H1 (cell line): ENCODE results near the gene SHMT1. TPM values are rescaled to one million over a fixed set of nuclear protein-coding genes. Genes with fewer than 3 reads are reported as not detected.

ENCODE experiments used
- CTCF ChIA-PET: fragments of 300-600 bp; sonication (Branson Sonifier 250); formaldehyde crosslinking; loops from one replicate; lab custom pipeline; 2021; ENCODE audit not compliant: partially characterized antibody; lab: Charles Lee
- POLR2A ChIA-PET: fragments of 300-600 bp; sonication (Branson Sonifier 250); formaldehyde crosslinking; loops from one replicate; lab custom pipeline; 2021; ENCODE audit warnings: inconsistent platforms; ENCODE audit not compliant: partially characterized antibody; lab: Charles Lee
- DNase-seq, 2 experiments: peaks; one replicate each; pipeline versions ENCODE4 v3.0.0 to v3.0.0-alpha.2; 2010 to 2022; ENCODE audit warnings: low spot score in 2 of 2, low read depth in 1 of 2, mixed read lengths in 1 of 2
- FAIRE-seq: peaks from 2 replicates; lab custom pipeline; 2011; peaks lifted over from hg19 to GRCh38; lab: Jason Lieb, UNC
- H2AFZ ChIP-seq: 2 replicates; pipeline ENCODE4 v1.8.1; 2012; ENCODE audit warnings: low read length, inconsistent platforms
- H2AK5ac ChIP-seq: 2 replicates; pipeline ENCODE4 v1.6.1; 2013; ENCODE audit warnings: low read depth, low read length
- H2BK120ac ChIP-seq: replicated peaks from 2 replicates; pipeline ENCODE3; 2013; ENCODE audit warnings: low read depth, low read length, inconsistent platforms
- H2BK12ac ChIP-seq: 2 replicates; pipeline ENCODE4 v1.6.1; 2013; ENCODE audit warnings: low read depth, low read length
- H2BK15ac ChIP-seq: 2 replicates; pipeline ENCODE4 v1.6.1; 2013; ENCODE audit warnings: low read length
- H2BK20ac ChIP-seq: 2 replicates; pipeline ENCODE4 v1.6.1; 2013; ENCODE audit warnings: low read length
- H2BK5ac ChIP-seq: 2 replicates; pipeline ENCODE4 v1.6.1; 2013; ENCODE audit warnings: low read depth, low read length
- H3K14ac ChIP-seq: 2 replicates; pipeline ENCODE4 v1.6.1; 2013; ENCODE audit warnings: inconsistent platforms; ENCODE audit not compliant: insufficient read length
- H3K18ac ChIP-seq: 2 replicates; pipeline ENCODE4 v1.6.1; 2013; ENCODE audit warnings: low read length; ENCODE audit errors: extremely low read depth
- H3K23ac ChIP-seq: 2 replicates; pipeline ENCODE4 v1.6.1; 2013; ENCODE audit warnings: inconsistent platforms; ENCODE audit not compliant: insufficient read length
- H3K23me2 ChIP-seq: 2 replicates; pipeline ENCODE4 v1.6.1; 2013; ENCODE audit warnings: low read depth, low read length
- H3K27ac ChIP-seq: 2 replicates; pipeline ENCODE4 v1.6.1; 2011; ENCODE audit warnings: low read depth, low read length, inconsistent platforms
- H3K27me3 ChIP-seq, 4 experiments: replicated peaks in 1 of 4; 1 replicate in 1 of 4; 2 replicates in 3 of 4; pipeline versions ENCODE4 v1.6.1 to v1.8.1; 2011 to 2013; ENCODE audit warnings: low read length in 3 of 4, mild to moderate bottlenecking in 3 of 4, inconsistent platforms in 2 of 4, mixed read lengths in 2 of 4, moderate library complexity in 1 of 4; ENCODE audit not compliant: control insufficient read depth in 3 of 4, insufficient read depth in 3 of 4; ENCODE audit errors: extremely low read depth in 1 of 4
- H3K36me3 ChIP-seq, 4 experiments: 2 replicates each; pipeline versions ENCODE4 v1.6.1 to v1.8.1; 2011 to 2013; ENCODE audit warnings: mild to moderate bottlenecking in 4 of 4, low read length in 3 of 4, moderate library complexity in 2 of 4, control low read depth in 1 of 4, inconsistent platforms in 1 of 4; ENCODE audit not compliant: insufficient read depth in 4 of 4, control insufficient read depth in 2 of 4
- H3K4ac ChIP-seq: replicated peaks from 2 replicates; pipeline ENCODE3; 2013; ENCODE audit warnings: low read length, low read depth, mixed read lengths, inconsistent platforms; ENCODE audit not compliant: insufficient read length
- H3K4me1 ChIP-seq, 4 experiments: replicated peaks in 1 of 4; 1 replicate in 1 of 4; 2 replicates in 3 of 4; pipeline versions ENCODE4 v1.6.1 to v1.8.1; 2011 to 2013; ENCODE audit warnings: low read length in 3 of 4, inconsistent platforms in 2 of 4, mixed read lengths in 1 of 4; ENCODE audit not compliant: insufficient read depth in 4 of 4, control insufficient read depth in 3 of 4
- H3K4me2 ChIP-seq, 2 experiments: 2 replicates each; pipeline versions ENCODE4 v1.6.1 to v1.8.1; 2011 to 2013; ENCODE audit warnings: low read depth in 2 of 2, low read length in 2 of 2, control low read depth in 1 of 2, inconsistent platforms in 1 of 2, mild to moderate bottlenecking in 1 of 2; ENCODE audit not compliant: insufficient read depth in 1 of 2
- H3K4me3 ChIP-seq, 4 experiments: fragments of 200-600, 300-600 bp in 1 of 4; sonication (generic), shearing (Covaris generic), sonication (Bioruptor Twin) in 1 of 4; 2 replicates each; pipeline versions ENCODE4 v1.5.1 to v1.8.1; 2011 to 2016; ENCODE audit warnings: low read length in 4 of 4, low read depth in 3 of 4, control low read depth in 2 of 4, inconsistent platforms in 2 of 4, mild to moderate bottlenecking in 2 of 4, mixed read lengths in 1 of 4, moderate library complexity in 1 of 4; ENCODE audit not compliant: insufficient read depth in 2 of 4; ENCODE audit errors: extremely low read depth in 1 of 4
- H3K56ac ChIP-seq: replicated peaks from 2 replicates; pipeline ENCODE3; 2013; ENCODE audit warnings: low read depth, mild to moderate bottlenecking, mixed read lengths, low read length, inconsistent platforms; ENCODE audit not compliant: insufficient read length
- H3K79me1 ChIP-seq: 2 replicates; pipeline ENCODE4 v1.6.1; 2013; ENCODE audit warnings: low read depth, low read length, control low read depth
- H3K79me2 ChIP-seq, 2 experiments: 2 replicates each; pipeline versions ENCODE4 v1.6.1 to v1.8.1; 2012 to 2013; ENCODE audit warnings: low read length in 2 of 2, mild to moderate bottlenecking in 2 of 2, inconsistent platforms in 1 of 2; ENCODE audit not compliant: insufficient read depth in 2 of 2, control insufficient read depth in 1 of 2
- H3K9ac ChIP-seq, 4 experiments: replicated peaks in 1 of 4; 1 replicate in 1 of 4; 2 replicates in 3 of 4; pipeline versions ENCODE4 v1.6.1 to v1.8.1; 2011 to 2013; ENCODE audit warnings: low read depth in 3 of 4, low read length in 3 of 4, control low read depth in 2 of 4, mild to moderate bottlenecking in 2 of 4, moderate library complexity in 2 of 4, inconsistent platforms in 1 of 4; ENCODE audit errors: extremely low read depth in 1 of 4
- H3K9me3 ChIP-seq, 2 experiments: 2 replicates each; pipeline versions ENCODE4 v1.6.1 to v1.8.1; 2012 to 2013; ENCODE audit warnings: mild to moderate bottlenecking in 2 of 2, moderate library complexity in 2 of 2, control low read depth in 1 of 2, inconsistent platforms in 1 of 2, low read depth in 1 of 2, low read length in 1 of 2, mixed read lengths in 1 of 2; ENCODE audit not compliant: insufficient read depth in 2 of 2
- H4K20me1 ChIP-seq, 2 experiments: replicated peaks in 1 of 2; 2 replicates each; pipeline versions ENCODE3 to v1.8.1; 2011 to 2013; ENCODE audit warnings: inconsistent platforms in 2 of 2, low read length in 2 of 2, mild to moderate bottlenecking in 1 of 2; ENCODE audit not compliant: insufficient read depth in 2 of 2, control insufficient read depth in 1 of 2
- H4K5ac ChIP-seq: 2 replicates; pipeline ENCODE4 v1.6.1; 2013; ENCODE audit warnings: low read length, low read depth, mixed read lengths, inconsistent platforms; ENCODE audit not compliant: insufficient read length
- H4K8ac ChIP-seq: 2 replicates; pipeline ENCODE4 v1.8.0; 2013; ENCODE audit warnings: mild to moderate bottlenecking, moderate library complexity, low read length, inconsistent platforms; ENCODE audit not compliant: insufficient read depth; ENCODE audit errors: extremely low read depth
- H4K91ac ChIP-seq: replicated peaks from 2 replicates; pipeline ENCODE3; 2013; ENCODE audit warnings: low read length, mixed read lengths, inconsistent platforms; ENCODE audit not compliant: insufficient read length
- CBX5 ChIP-seq: fragments of 300-800, 300-1000 bp; sonication (generic); IDR thresholded peaks from 2 replicates; pipeline ENCODE4 v1.7.1; 2016; ENCODE audit warnings: antibody characterized with exemption, low read length, low read depth
- CBX8 ChIP-seq: fragments of 300-800, 300-1000 bp; sonication (generic); IDR thresholded peaks from 2 replicates; pipeline ENCODE4 v1.7.1; 2016; ENCODE audit warnings: low read depth, low read length, borderline replicate concordance
- CHD1 ChIP-seq: IDR thresholded peaks from 2 replicates; pipeline ENCODE4 v1.6.1; 2012; ENCODE audit warnings: low read depth, low read length, improper control_type of control experiment
- HDAC6 ChIP-seq: IDR thresholded peaks from one replicate; pipeline ENCODE4 v1.7.1; 2012; ENCODE audit warnings: low read depth, mild to moderate bottlenecking, inconsistent platforms, low read length, moderate library complexity
- JUN ChIP-seq: IDR thresholded peaks from 2 replicates; pipeline ENCODE4 v1.6.1; 2011; ENCODE audit warnings: low read depth, mild to moderate bottlenecking, improper control_type of control experiment, low read length
- POLR2AphosphoS5 ChIP-seq: IDR thresholded peaks from 2 replicates; pipeline ENCODE4 v1.6.1; 2011; ENCODE audit warnings: low read depth, low read length
- RNF2 ChIP-seq: fragments of 200-900, 300-1000 bp; sonication (generic); IDR thresholded peaks from 2 replicates; pipeline ENCODE4 v1.7.1; 2016; ENCODE audit warnings: borderline replicate concordance, low read depth, mild to moderate bottlenecking, antibody characterized with exemption, low read length; ENCODE audit not compliant: poor library complexity, severe bottlenecking; ENCODE audit errors: missing control alignments
- RXRA ChIP-seq: IDR thresholded peaks from 2 replicates; pipeline ENCODE4 v1.6.1; 2011; ENCODE audit warnings: low read depth, mild to moderate bottlenecking, low read length, moderate library complexity; ENCODE audit not compliant: insufficient read depth
- SIN3A ChIP-seq, 2 experiments: IDR thresholded peaks in 1 of 2; conservative IDR thresholded peaks in 1 of 2; 2 replicates each; pipeline ENCODE4 v1.6.1; 2011 to 2012; ENCODE audit warnings: low read length in 2 of 2, improper control_type of control experiment in 1 of 2, low read depth in 1 of 2, mild to moderate bottlenecking in 1 of 2
- SP4 ChIP-seq: IDR thresholded peaks from 2 replicates; pipeline ENCODE4 v1.6.1; 2012; ENCODE audit warnings: low read length, inconsistent platforms
- ZNF274 ChIP-seq: IDR thresholded peaks from 2 replicates; pipeline ENCODE4 v1.7.0; 2012; ENCODE audit warnings: low read length, borderline replicate concordance; ENCODE audit errors: extremely low read depth
- WGBS, 2 experiments: shearing (Covaris generic) in 1 of 2; methylation state at CpG; one replicate each; pipeline versions ENCODE4 v1.1.6 to v1.1.7; 2013 to 2015; ENCODE audit warnings: low lambda C conversion rate in 2 of 2, mixed read lengths in 2 of 2, inconsistent platforms in 1 of 2, low coverage in 1 of 2, missing lambda C conversion rate in 1 of 2; ENCODE audit not compliant: insufficient replicate concordance in 2 of 2, insufficient coverage in 1 of 2, insufficient read length in 1 of 2; ENCODE audit errors: extremely low coverage in 1 of 2, missing lambda C conversion rate in 1 of 2; 5-methylcytosine and 5-hydroxymethylcytosine counted together
- polyA plus RNA-seq, 7 experiments: library from polyadenylated mRNA; depleted of rRNA in 3 of 7; stranded (reverse) in 5 of 7; unstranded in 2 of 7; fragments of >200 nt in 5 of 7; fragments of 200-250 nt in 2 of 7; gene quantifications; 1 replicate in 5 of 7; 2 replicates in 1 of 7; 4 replicates in 1 of 7; pipeline versions ENCODE4 v1.2.1 to v1.2.3, GENCODE V29; 2011 to 2013; ENCODE audit warnings: missing spikeins in 2 of 7, mixed read lengths in 2 of 7
- total RNA-seq: library from RNA; stranded (reverse); fragmentation: NEBNext Ultra II Directional; extraction: Animal tissue kit (Norgen Biotek cat#: 25700); gene quantifications from 2 replicates; pipeline ENCODE4 v1.2.1, GENCODE V29; 2021
- TF ChIP-seq, protein P1 (sequence below): IDR thresholded peaks from 2 replicates; pipeline ENCODE4 v1.6.1; 2012; ENCODE audit warnings: low read length, inconsistent platforms

The SHMT1 gene
- total and polyA plus RNA-seq, 2 of the 8 experiments (the other 6 are each of a cell fraction or from before 2014, with no cell fraction given), result 30.7 to 39.3 TPM

DNA sequence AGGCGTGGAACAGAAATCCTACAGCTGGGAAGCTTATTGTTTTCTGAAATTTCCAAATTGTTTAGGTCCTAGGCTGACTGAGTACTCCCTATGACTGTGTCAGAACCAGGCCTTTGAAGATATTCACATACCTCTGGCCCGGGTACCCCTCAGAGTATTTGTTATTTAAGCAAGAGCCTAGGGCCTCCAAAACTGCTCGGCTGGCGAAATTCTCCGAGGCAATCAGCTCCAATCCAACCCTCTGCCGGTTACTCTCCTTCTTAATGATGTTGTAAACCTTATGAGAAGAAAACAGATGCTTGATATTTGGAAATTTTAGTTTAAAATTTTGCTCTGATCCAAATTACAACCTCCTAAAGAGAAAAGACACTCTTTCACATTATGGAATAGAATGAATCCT, 9.8 kb downstream of the SHMT1 start:
- DNase-seq (no peak), FAIRE-seq (no peak)
- Histone ChIP-seq H3K4me3 (no peak overlapping the region), H3K4ac (no peak overlapping the region), H4K20me1 (no peaks in the 10 kb centered on the region), H3K18ac (no peak overlapping the region), H3K23ac (no peak overlapping the region), H3K14ac (no peak overlapping the region), H2BK12ac (no peak overlapping the region), H2AK5ac (no peak overlapping the region), H3K79me2 (peaks cover 0 to 4% of the 10 kb centered on the region in 2 experiments; a peak in 2 of 4 replicates), H3K36me3 (peaks cover 12 to 42% (median 29%) of the 10 kb centered on the region in 4 experiments; a peak in 7 of 8 replicates), H4K91ac (no peak overlapping the region), H4K8ac (no peak overlapping the region), H2AFZ (no peak overlapping the region), H3K4me2 (no peak overlapping the region), H2BK15ac (no peak overlapping the region), H2BK5ac (no peak overlapping the region), H3K27ac (no peak overlapping the region), H3K4me1 (no peaks in the 10 kb centered on the region), H2BK120ac (no peak overlapping the region), H3K79me1 (no peaks in the 10 kb centered on the region; the same call in 1 of the 2 replicates), H3K27me3 (no peaks in the 10 kb centered on the region), H3K9me3 (no peaks in the 10 kb centered on the region), H3K56ac (no peak overlapping the region), H3K9ac (no peak overlapping the region), H3K23me2 (no peaks in the 10 kb centered on the region), H2BK20ac (no peak overlapping the region), H4K5ac (no peak overlapping the region)
- ChIA-PET POLR2A (interaction anchor here (1.1 to 1.9 kb wide), 5 partner anchors 9 to 31 kb away, joined by 3 to 7 read pairs (median 5); partner anchors contain the start of gene SHMT1), CTCF (interaction anchor here (0.7 to 1.5 kb wide), 2 partner anchors 213 to 272 kb away, joined by 3 read pairs; no protein-coding TSS in a partner anchor)
- WGBS, 2 experiments, result 93% methylated on average over 6 of the region's 6 CpGs; no CpG with 5 or more reads in 1 of the 2 experiments
- TF ChIP-seq SP4 (no peak), CHD1 (no peak), CBX5 (no peak), ZNF274 (no peak), CBX8 (no peak), HDAC6 (no peak), RNF2 (no peak), SIN3A (conservative IDR thresholded peaks at IDR 0.05 in 1 of 2, IDR thresholded peaks at IDR 0.05 in 1 of 2; ENCODE audit: low read depth in 1 of 2, low read length in 2 of 2) (no peak), RXRA (no peak), JUN (no peak), POLR2AphosphoS5 (no peak)
- TF ChIP-seq, protein P1, sequence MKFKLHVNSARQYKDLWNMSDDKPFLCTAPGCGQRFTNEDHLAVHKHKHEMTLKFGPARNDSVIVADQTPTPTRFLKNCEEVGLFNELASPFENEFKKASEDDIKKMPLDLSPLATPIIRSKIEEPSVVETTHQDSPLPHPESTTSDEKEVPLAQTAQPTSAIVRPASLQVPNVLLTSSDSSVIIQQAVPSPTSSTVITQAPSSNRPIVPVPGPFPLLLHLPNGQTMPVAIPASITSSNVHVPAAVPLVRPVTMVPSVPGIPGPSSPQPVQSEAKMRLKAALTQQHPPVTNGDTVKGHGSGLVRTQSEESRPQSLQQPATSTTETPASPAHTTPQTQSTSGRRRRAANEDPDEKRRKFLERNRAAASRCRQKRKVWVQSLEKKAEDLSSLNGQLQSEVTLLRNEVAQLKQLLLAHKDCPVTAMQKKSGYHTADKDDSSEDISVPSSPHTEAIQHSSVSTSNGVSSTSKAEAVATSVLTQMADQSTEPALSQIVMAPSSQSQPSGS, result no peak
